Right forelimb (tissue), 1 donor: ENCODE results near the gene DMRT3.

ENCODE experiments used
- DNase-seq: peaks from one replicate; pipeline ENCODE4 v3.0.0-alpha.2; 2018

The DMRT3 gene

DNA sequence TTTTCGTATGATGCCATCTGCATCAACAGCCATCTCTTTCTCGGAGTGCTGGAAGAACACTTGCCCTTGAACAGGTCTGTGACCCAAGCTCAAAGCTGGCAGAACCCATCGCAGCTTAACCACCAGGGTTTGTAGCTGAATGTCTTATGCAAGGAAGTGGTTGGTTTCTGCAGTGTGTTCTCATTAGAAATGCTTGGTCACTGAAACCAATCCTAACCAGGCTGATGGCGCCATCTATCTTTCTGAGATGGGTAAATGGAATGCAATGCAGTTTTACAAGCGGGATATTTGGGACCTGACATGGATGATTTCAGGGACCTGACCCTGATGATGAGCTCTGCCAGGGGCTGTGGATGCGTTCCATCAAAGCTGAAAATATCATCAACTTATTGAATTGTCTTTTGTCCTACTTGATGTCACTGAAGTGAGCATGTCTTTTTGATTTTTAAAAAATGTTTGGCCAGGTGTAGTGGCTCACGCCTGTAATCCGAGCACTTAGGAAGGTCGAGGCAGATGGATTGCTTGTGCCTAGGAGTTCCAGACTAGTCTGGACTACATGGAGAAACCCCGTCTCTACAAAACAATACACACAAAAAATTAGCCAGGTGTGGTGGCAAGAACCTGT is 28.7 kb downstream of the DMRT3 start:
- DNase-seq: no peak

DNA sequence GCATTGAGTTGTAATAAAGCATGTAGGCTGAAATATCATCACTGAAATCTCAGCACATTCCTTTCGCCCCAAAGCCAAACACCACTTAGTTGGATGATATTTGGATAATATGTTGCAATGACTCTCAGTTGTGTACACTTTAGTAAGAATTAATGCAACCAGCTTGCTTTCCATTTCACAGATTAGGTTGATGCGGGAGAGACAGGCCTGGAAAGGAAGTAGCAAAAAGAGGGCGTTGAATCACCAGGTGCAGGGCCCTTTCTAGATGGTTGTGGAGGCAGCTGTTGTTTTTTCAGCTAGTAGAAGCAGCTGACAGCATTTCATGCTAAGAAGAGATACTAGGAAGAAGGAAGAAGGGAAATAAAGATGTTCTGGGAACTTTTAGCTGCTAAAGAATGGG is 30.9 kb downstream of the DMRT3 start:
- no peak for DNase-seq

DNA sequence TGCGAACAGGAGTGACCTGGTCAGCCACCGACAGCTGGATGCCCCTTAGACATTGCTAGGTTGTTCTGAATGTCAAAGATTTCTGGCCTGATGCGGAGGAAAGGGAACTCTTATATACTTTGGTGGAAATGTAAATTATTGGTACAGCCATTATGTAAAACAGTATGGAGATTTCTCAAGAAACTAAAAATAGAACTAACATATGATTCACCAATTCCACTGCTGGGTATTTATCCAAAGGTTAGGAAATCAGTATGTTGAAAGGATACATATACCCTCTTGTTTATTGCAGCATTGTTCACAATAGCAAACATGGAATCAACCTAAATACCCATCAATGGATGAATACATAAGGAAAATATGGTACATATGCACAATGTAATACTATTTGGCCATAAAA is 31.8 kb downstream of the DMRT3 start:
- no peak for DNase-seq

DNA sequence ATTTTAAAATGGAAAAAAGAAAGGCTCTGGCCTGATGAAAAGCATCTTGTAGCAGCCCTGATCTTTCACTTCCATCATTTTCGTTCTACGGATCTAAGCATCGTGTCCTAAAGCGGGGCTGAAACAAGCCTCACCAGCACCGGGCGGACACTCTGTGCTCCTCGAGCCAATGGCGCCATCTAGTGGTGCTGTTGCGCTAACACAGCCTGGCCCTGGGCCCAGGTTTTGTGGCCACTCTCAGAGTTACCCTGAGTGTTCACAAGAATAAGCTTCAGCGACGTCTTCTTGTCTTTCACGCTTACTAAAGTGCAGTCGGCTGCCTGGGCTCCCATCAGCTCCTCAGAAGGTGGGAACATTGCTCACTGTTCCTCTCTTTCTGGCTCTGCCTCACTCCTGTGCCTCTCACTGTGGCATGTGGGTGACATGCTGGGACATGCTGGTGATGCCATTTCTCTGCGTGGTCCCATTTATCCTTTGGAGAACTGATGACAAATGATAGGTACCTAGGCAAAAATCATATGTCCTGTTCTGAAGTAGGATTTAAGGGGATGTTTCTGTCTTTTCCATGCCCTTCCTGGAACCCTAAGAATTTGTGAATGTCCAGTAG is 32.7 kb downstream of the DMRT3 start:
- peak; percentile 94 for DNase-seq

DNA sequence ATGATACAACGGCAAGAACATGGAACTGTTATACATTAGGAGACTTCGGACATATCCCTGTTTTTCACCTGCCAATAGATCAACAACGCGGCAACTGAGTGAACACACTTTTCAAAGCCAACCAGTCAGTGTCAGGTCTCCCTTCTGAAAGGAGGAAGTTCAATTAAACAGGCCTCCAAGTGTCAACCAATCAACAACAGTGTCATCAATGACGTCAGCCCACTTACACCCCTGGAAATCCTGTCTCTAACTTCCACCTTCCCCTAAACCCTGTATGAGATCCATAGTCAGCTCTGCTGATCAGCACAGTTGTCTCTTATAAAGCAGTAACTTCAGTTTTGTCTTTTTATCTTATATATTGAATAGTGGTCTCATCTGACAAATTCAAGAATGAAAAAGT is 36.6 kb downstream of the DMRT3 start:
- no peak for DNase-seq

DNA sequence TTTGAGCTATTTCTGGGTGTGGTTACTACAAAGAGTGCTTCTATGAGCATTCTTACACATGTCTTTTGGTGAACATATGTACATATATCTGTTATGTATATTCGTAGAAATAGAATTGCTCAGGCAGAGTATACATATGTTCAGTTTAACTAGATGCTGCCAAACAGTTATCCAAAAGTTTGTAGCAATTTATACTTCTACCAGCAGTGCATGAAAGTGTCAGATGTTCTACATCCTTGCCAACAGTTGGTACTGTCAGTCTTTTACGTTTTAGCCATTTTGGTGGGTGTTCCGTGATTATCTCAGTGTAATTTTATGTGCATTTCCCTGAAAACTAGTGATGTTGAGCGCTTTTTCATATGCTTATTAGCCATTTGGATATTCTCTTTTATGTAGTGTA is 37.8 kb downstream of the DMRT3 start:
- no peak for DNase-seq

DNA sequence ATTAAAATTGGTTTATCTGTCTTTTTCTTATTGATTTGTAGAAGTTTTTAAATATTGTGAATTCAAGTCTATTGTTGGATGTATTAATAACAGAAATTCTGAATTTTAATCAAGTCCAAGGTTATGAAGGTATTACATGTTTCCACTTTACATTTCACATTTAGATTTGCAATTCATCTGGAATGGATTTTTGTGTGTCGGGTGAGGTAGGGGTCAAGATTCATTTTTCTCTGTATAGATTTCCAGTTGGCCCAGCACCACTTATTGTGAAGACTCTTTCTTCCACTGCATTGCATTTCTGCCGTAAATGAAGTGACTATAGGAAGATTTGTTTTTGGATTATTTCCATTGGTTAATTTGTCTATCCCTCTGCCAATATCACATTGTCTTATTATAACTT is 38.2 kb downstream of the DMRT3 start:
- DNase-seq: no peak

DNA sequence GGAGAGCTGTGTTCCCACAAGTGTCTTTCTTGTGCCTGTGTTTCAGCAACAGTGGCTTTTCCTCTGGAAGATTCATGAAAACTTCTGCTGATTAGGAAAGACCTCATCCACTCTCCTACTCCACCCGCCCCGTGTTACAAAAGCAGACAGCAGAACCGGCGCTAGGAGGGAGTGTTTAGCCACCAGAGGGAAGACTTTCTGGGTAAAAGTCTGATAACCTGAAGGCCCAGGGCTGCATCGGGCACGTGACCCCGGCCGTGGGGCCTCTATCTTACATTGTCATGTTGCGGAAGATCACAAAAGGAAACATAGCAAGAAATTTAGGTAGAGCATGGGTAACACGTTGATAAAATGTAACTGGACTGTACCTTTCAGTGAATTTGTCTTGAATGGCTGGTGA is 41.7 kb downstream of the DMRT3 start:
- no peak for DNase-seq

DNA sequence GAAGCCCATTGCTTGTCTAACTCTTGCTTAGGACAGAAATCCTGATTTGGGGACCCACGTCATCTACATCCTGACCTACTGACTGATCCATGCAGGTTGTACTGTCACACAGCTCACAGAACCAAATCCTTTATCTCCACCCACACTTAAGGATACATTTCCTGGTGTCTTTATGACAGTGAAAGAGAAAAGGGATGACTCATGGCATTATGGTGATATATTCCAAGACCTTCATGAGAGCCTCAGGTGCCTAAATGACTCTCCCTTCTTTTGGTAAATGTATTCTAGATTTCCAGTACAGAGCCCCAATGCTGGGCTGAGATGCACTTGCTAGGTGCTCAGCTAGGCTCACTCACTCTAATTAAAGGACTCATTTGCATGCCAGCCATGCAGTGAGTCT is 47.7 kb downstream of the DMRT3 start:
- peak; percentile 9 for DNase-seq

DNA sequence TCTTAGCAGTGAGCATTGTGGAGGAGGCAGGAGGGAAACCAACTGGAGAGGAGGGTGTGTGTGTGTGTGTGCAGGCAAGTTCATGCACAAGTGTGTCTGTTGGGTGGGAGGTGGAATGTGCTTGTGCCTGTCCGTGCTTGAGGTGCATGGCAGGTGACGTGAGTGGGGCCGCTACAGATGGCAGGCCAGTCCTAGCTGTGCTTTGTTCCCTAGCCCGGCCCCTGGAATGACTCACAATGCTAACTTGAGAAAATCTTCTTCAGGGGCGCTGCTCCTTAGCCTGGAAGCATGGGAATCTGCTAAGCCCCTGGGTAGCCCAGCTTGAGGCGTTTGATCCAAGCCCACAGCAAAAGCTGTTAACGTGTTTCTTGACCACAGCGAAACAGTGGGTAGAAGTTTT is 48.7 kb downstream of the DMRT3 start:
- DNase-seq: no peak

DNA sequence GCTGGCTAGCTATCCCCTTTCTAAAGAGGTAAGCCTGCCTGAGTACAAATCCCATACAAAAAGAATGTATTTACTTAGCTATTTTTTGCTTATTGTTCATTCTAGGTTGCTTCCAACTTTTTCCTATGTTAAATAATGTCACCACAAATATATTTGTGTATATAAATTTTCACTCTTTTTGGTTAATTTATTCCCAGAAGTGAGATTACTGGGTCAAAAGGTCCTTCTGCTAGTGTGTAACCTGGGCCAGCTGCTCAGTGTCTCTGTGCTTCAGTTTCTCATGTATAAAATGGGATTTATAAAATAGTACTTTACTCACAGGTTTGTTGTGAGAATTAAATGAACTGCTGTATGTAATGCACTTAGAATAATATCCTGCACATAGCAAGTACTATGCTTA is 49.8 kb downstream of the DMRT3 start:
- no peak for DNase-seq

DNA sequence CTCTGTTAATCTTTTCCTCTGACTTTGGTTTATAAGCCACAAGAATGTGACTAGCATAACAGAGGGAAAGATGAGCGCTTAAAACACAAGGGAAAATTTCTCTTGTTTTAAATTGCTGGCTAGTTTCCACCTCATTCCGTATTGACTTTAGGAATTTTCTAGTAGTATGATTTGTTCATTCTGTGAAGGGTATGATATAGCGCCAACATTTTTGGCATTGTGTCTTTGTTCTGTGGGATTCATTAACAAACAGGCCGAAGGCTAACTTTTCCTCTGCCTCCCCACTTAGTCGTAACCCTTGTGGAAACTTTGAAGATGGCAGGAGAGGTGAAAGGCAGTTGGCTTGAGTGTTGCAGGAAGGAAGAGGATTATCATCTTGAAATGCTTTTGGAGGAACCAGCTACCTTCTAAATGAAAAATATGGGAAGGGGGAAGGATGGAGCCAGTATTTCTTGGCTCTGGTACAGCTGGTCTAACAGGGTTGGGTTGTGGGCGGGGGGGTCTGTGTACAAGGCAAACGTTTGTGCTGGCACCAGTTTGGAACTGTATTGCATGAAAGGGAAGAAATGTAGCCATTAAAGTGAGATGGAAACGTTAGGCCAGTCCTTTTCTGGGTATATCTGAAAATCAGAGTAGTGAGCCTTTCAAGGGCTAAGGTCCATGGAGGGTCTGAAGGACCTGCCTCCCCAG is 52.2 kb downstream of the DMRT3 start:
- peak; percentile 42 for DNase-seq

DNA sequence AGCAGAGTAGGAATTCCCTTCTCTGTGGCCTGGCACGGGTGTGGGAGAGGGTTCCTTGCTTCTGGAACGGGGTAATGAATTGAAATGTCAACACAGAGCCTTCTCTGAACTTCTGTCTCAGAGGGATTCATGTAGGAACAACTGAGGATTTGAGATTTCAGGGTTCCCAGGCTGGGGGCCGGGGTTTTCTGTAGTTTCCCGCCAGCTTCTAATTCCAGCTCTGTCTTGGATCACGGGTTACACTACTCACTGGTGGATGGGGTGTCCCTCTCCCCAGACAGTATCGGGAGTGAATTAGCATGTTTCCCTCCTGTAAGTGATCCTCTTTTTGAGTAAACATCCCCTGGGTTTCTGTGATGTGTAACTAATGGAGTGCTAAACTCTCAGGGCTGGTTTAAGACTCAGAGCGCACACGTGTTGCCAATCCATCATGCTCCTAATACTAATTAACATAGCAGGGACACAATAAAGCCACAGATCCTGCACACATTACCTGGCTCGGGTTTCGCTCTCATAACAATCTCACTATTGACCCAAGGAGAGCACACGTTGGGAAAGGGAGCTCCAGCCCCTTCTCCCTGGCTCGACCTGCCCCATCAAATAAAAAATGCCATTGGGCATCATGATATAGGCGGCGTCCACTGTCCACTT is 55.6 kb downstream of the DMRT3 start:
- DNase-seq: peak; percentile 18

DNA sequence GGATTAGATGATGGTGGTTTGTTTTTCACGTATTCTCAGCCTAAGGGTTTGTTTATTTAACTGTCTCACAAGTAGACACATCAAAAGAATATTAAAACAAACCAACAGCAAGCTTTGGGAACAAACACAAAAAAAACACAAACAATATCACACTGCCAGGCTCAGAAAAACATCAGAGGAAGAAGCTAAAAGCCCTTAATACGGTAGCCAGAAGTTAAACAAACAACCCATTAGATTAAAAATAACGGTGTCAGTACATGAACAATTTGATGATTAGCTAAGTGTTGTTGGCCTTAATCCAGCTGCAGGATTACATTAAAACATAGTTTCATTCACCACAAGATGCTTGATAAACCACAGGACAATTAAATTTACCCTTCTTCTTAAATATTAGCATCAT is 57.8 kb downstream of the DMRT3 start:
- DNase-seq: no peak

DNA sequence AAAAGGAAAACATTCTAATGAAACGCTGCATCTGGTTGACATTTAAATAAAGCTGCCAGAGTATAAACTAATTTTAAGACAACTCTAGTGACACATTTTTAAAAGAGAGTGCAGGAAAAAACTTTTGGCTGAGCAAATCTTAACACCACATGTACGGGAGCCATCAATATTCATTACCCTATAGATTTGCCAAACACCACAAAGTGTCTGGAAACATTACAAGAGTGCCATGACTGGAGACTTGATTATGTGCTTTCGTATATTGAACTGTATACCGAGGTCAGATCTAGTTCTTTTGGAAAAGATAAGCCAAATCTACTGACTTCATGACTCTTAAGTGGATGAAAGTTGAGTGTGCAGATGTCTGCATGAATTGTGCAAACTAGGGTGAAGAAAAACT is 63.1 kb downstream of the DMRT3 start:
- no peak for DNase-seq
